ENCODE measurements around the gene ORM2.
"Not testable (repeated sequence)": the region's sequence is repeated elsewhere in the genome, so short reads cannot be mapped to it uniquely, and the experiment has no call there.

The ORM2 gene

DNA sequence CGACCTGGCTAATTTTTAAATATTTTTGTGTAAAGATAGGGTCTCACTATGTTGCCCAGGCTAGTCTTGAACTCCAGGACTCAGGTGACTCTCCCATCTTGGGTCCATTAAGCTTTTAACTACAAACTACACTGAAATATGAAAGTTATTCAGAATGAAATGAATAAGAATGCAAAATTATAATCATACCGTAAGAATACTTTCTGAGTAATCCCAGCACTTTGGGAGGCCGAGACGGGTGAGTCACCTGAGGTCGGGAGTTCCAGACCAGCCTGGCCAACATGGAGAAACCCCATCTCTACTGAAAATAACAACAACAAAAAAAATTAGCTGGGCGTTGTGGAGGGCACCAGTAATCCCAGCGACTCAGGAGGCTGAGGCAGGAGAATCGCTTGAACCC is 7.9 kb upstream of the ORM2 start:
- no peak for TF ChIP-seq POLR2AphosphoS5 (IDR thresholded peaks at IDR 0.05; ENCODE audit: low read depth, low read length)
- no peak for TF ChIP-seq TAF1 (IDR thresholded peaks at IDR 0.05; ENCODE audit: low read depth, low read length)
- no peak for TF ChIP-seq POLR2A (IDR thresholded peaks at IDR 0.05; ENCODE audit: low read depth, low read length)
- no peak for TF ChIP-seq PAX5 (IDR thresholded peaks at IDR 0.05; ENCODE audit: insufficient read depth, low read length, severe bottlenecking)
- TF ChIP-seq POU2F2 (IDR thresholded peaks at IDR 0.05; ENCODE audit: low read depth, low read length): no peak
- TF ChIP-seq SPI1 (IDR thresholded peaks at IDR 0.05; ENCODE audit: low read depth, low read length): no peak
- FAIRE-seq: no peak
- DNase-seq (ENCODE audit: insufficient read length, low spot score): no peak

DNA sequence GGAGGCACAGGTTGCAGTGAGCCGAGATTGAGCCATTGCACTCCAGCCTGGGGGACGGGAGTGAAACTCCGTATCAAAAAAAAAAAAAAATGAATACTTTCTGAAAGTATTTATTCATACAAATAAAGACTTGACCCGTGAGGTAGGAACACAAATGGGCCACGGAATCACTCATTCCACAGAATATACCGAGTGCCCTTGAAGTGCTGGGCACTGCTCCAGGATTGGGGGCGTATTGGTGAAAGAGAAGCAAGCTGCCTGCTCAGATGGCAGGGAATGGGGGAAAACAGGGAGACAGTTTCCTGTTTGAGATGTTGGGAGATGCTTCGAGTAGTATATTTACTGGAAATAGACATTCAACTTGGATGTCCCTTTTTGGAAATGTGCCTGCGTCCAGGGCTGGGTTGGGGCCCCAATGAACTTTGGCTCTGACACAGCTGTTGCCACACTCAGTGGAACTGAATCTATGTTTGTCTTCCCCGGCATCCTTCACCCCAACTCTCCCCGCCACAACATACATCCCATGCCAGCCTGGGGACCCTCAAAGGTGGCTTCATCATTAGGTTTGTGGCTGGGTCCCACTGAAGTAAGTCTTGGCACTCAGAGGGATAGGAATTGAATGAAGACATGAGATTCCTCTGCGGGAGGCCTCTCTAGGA is 7.4 kb upstream of the ORM2 start:
- not testable (repeated sequence) for FAIRE-seq

DNA sequence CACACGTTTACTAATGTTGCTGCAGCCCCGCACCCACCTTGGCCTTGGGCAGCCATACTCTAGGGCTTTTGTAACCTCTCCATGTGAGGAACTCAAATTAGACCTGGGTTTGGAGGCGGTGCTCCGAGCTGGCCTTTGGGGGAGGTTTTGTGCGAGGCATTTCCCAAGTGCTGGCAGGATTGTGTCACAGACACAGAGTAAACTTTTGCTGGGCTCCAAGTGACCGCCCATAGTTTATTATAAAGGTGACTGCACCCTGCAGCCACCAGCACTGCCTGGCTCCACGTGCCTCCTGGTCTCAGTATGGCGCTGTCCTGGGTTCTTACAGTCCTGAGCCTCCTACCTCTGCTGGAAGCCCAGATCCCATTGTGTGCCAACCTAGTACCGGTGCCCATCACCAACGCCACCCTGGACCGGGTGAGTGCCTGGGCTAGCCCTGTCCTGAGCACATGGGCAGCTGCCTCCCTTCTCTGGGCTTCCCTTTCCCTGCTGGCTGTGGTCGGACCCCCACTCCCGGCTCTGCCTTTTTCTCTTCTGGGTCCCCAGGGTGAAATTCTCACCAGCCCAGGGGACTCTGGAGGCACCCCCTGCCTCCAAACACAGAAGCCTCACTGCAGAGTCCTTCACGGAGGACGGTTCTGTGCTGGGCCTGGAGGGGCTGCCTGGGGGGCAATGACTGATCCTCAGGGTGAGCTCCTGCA is 6.7 kb upstream of the ORM2 start, which contains the start of gene ORM1:
Gene ORM1, plus strand, starts transcription at position 268 of the 701 bp plus-strand sequence. Its CDS starts 36 bp downstream, at position 304.
- FAIRE-seq; DNase-seq (ENCODE audit: insufficient read length, low spot score): not testable (repeated sequence)

More for the DNA sequence above, 7.4 kb upstream of the ORM2 start:
- DNase-seq (ENCODE audit: insufficient read length, low spot score): not testable (repeated sequence)

DNA sequence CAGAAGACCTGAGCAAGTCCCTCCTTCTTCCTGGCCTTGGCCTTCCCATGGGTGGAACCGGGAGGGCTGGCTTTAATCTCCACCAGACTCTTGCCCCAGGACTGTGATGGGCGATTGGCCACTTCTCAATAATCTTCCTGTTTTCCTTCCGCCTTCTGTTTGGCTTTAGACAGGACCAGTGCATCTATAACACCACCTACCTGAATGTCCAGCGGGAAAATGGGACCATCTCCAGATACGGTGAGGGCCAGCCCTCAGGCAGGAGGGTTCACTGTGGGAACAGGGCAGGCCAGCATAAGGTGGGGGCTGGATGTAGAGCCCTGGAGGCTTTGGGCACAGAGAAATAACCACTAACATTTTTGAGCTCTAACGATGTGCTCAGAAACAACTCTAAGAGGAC is 5.8 kb upstream of the ORM2 start:
- not testable (repeated sequence) for DNase-seq (ENCODE audit: insufficient read length, low spot score); FAIRE-seq

DNA sequence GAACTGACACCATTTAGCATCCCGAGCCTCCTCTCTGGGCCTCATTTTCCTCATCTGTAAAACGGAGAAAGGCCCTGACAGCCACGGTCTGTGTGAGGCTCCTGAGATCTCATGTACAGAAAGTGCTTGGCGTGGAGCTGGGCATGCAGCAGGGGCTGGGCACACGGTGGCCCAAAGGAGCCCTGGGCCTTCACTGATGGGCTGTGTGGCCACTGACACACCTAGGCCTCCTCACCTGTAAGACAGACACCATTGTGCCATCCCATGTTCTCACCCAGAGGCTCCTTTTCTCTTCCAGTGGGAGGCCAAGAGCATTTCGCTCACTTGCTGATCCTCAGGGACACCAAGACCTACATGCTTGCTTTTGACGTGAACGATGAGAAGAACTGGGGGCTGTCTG is 5.2 kb upstream of the ORM2 start:
- DNase-seq (ENCODE audit: insufficient read length, low spot score) (no peak), FAIRE-seq (no peak)
- TF ChIP-seq POU2F2 (IDR thresholded peaks at IDR 0.05; ENCODE audit: low read depth, low read length): no peak
- no peak for TF ChIP-seq TAF1 (IDR thresholded peaks at IDR 0.05; ENCODE audit: low read depth, low read length)
- no peak for TF ChIP-seq SPI1 (IDR thresholded peaks at IDR 0.05; ENCODE audit: low read depth, low read length)
- no peak for TF ChIP-seq POLR2AphosphoS5 (IDR thresholded peaks at IDR 0.05; ENCODE audit: low read depth, low read length)
- no peak for TF ChIP-seq POLR2A (IDR thresholded peaks at IDR 0.05; ENCODE audit: low read depth, low read length)
- TF ChIP-seq PAX5 (IDR thresholded peaks at IDR 0.05; ENCODE audit: insufficient read depth, low read length, severe bottlenecking): no peak

DNA sequence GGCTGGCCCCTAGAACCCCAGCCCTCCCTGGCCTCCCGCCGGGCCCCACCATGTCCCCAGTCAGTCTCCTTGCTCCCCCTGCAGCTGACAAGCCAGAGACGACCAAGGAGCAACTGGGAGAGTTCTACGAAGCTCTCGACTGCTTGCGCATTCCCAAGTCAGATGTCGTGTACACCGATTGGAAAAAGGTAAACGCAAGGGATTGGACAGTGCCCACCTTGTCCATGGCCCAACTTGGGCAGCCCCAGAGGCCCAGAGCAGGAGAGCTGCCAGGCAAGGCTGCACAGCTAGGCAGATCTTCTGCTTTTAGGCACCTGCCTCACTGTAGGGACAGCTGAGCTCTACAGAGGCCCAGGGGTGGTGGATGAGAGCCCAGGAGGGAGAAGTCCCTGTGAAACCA is 4.7 kb upstream of the ORM2 start:
- not testable (repeated sequence) for DNase-seq (ENCODE audit: insufficient read length, low spot score); FAIRE-seq

DNA sequence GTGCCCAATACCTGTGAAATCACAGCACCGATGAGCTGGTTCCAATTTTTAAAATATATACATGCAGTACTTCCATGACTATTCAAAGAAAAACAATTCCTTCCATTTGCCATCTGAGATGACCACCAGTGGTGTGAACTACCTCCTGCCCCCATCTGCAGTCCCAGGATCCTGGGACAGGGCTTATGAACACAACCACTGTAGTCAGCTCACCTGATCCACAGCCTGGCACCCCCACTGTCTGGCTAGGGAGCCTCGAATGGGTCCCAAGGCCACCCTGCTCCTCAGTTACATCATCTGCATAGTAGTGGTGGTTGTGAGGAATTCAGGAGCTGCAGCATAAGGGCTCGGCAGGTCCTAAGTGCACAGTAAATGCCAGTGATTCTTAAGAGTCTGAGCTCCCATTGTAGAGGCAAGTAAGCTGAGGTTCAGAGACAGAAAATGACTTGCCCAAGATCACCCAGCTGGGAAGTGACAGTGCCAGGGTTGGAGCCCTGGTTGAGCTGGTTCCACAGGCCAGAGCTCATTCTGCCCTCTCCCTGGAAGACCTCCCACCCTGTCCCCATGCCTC is 3.9 kb upstream of the ORM2 start:
- DNase-seq (ENCODE audit: insufficient read length, low spot score); FAIRE-seq: not testable (repeated sequence)

DNA sequence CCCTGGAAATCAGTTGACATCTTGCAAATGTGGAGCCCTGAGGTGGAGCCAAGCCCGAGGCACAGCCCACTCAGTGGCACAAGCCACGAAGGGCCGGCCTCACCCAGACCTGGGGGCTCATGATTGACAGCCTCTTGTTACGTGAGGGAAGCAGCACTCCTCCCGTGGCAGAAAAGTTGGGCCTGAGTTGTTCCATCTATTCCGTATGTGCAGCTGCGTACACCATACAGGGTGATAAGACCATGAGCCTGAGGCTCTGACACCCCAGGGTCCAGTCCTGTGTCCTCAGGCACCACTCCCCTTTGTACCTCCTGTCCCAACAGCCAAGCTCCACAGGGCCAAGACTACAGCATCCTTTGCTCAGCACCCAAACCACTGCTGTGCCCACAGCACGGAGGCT is 1.9 kb upstream of the ORM2 start:
- FAIRE-seq (no peak), DNase-seq (ENCODE audit: insufficient read length, low spot score) (no peak)

DNA sequence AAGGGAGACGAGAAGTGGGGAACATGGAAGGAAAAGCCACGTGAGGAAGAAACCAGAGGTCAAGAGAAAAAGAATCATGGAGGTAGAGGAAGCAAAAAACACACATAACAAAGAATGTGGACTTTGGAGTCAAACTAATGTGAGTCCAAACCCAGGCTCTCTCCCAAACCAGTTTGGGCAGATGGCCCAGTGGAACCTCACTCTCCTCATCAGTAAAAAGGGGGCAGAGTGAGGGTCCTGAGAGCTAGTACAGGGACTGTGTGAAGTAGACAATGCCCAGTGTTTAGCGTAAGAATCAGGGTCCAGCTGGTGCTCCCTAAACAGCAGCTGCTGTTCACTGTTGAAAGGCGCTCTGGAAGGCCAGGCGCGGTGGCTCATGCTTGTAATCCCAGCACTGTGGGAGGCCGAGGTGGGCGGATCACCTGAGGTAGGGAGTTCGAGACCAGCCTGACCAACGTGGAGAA is 1.3 kb upstream of the ORM2 start:
- not testable (repeated sequence) for FAIRE-seq; DNase-seq (ENCODE audit: insufficient read length, low spot score)

More for the DNA sequence above, 1.9 kb upstream of the ORM2 start:
- no peak for TF ChIP-seq POLR2AphosphoS5 (IDR thresholded peaks at IDR 0.05; ENCODE audit: low read depth, low read length)
- TF ChIP-seq PAX5 (IDR thresholded peaks at IDR 0.05; ENCODE audit: insufficient read depth, low read length, severe bottlenecking): no peak
- no peak for TF ChIP-seq SPI1 (IDR thresholded peaks at IDR 0.05; ENCODE audit: low read depth, low read length)
- TF ChIP-seq POLR2A (IDR thresholded peaks at IDR 0.05; ENCODE audit: low read depth, low read length): no peak
- no peak for TF ChIP-seq TAF1 (IDR thresholded peaks at IDR 0.05; ENCODE audit: low read depth, low read length)
- TF ChIP-seq POU2F2 (IDR thresholded peaks at IDR 0.05; ENCODE audit: low read depth, low read length): no peak

DNA sequence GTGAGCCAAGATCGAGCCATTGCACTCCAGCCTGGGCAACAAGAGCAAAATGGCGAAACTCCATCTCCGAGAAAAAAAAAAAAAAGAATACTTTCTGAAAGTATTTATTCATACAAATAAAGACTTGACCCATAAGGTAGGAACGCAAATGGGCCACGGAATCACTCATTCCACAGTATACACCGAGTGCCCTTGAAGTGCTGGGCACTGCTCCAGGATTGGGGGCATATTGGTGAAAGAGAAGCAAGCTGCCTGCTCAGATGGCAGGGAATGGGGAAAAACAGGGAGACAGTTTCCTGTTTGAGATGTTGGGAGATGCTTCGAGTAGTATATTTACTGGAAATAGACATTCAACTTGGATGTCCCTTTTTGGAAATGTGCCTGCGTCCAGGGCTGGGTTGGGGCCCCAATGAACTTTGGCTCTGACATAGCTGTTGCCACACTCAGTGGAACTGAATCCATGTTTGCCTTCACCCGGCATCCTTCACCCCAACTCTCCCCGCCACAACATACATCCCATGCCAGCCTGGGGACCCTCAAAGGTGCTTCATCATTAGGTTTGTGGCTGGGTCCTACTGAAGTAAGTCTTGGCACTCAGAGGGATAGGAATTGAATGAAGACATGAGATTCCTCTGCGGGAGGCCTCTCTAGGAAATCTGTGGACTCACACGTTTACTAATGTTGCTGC is 588 bp upstream of the ORM2 start:
- DNase-seq (ENCODE audit: insufficient read length, low spot score); FAIRE-seq: not testable (repeated sequence)

DNA sequence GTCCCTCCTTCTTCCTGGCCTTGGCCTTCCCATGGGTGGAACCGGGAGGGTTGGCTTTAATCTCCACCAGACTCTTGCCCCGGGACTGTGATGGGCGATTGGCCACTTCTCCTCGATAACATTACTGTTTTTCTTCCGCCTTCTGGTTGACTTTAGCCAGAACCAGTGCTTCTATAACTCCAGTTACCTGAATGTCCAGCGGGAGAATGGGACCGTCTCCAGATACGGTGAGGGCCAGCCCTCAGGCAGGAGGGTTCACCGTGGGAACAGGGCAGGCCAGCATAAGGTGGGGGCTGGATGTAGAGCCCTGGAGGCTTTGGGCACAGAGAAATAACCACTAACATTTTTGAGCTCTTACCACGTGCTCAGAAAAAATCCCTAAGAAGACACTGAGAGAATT is 967 bp downstream of the ORM2 start:
- no peak for TF ChIP-seq TAF1 (IDR thresholded peaks at IDR 0.05; ENCODE audit: low read depth, low read length)
- TF ChIP-seq POLR2AphosphoS5 (IDR thresholded peaks at IDR 0.05; ENCODE audit: low read depth, low read length): no peak
- FAIRE-seq: no peak
- no peak for DNase-seq (ENCODE audit: insufficient read length, low spot score)

DNA sequence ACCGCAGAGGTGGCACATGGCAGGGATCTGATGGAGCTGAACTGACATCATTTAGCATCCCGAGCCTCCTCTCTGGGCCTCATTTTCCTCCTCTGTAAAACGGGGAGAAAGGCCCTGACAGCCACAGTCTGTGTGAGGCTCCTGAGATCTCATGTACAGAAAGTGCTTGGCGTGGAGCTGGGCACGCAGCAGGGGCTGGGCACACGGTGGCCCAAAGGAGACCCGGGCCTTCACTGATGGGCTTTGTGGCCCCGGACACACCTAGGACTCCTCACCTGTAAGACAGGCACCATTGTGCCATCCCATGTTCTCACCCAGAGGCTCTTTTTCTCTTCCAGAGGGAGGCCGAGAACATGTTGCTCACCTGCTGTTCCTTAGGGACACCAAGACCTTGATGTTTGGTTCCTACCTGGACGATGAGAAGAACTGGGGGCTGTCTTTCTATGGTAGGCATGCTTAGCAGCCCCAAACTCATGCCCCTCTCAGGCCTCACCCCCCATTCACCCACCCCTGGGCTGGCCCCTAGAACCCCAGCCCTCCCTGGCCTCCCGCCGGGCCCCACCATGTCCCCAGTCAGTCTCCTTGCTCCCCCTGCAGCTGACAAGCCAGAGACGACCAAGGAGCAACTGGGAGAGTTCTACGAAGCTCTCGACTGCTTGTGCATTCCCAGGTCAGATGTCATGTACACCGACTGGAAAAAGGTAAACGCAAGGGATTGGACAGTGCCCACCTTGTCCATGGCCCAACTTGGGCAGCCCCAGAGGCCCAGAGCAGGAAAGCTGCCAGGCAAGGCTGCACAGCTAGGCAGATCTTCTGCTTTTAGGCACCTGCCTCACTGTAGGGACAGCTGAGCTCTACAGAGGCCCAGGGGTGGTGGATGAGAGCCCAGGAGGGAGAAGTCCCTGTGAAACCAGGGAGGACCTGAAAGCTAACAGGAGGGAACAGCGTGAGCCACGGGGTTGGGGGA is 1.8 kb downstream of the ORM2 start:
- not testable (repeated sequence) for FAIRE-seq; DNase-seq (ENCODE audit: insufficient read length, low spot score)

Data from GM12891 (cell line).